Tongue (tissue), 2 donors: Measurements from ENCODE around the gene STPG3. TPM values are rescaled to one million over a fixed set of nuclear protein-coding genes. Genes with fewer than 3 reads are reported as not detected.
"Not testable (repeated sequence)": the region's sequence is repeated elsewhere in the genome, so short reads cannot be mapped to it uniquely, and the experiment has no call there.

Experiments used
- DNase-seq: peaks from one replicate; pipeline ENCODE4 v3.0.0-alpha.2; 2015
- total RNA-seq: library from RNA; depleted of rRNA; stranded (reverse); fragments of >200 nt; gene quantifications from one replicate; pipeline ENCODE4 v1.2.3, GENCODE V29; 2014

Gene STPG3
- total RNA-seq, 1 donor from 2014 or later, result not detected

- no peak for DNase-seq
Observed at GRCh38 chr9:137233143-137233980, 17.7 kb upstream of the STPG3 start.

GRCh38 chr9:137234055-137234697 lies 16.9 kb upstream of the STPG3 start:
- no peak for DNase-seq

- no peak for DNase-seq
Observed at GRCh38 chr9:137234758-137235423, 16.2 kb upstream of the STPG3 start.

- no peak for DNase-seq
Observed at GRCh38 chr9:137235424-137236237, 15.5 kb upstream of the STPG3 start.

GRCh38 chr9:137236238-137236935 lies 14.7 kb upstream of the STPG3 start:
- DNase-seq, result peak; percentile 93

- DNase-seq, result no peak
Observed at GRCh38 chr9:137236936-137237421, 14.1 kb upstream of the STPG3 start.

- peak; percentile 84 for DNase-seq
Observed at GRCh38 chr9:137237759-137238726, 13.0 kb upstream of the STPG3 start.

GRCh38 chr9:137239541-137240200 lies 11.4 kb upstream of the STPG3 start:
- not testable (repeated sequence) for DNase-seq

- DNase-seq, result peak; percentile 90
Observed at GRCh38 chr9:137240318-137240840, 10.7 kb upstream of the STPG3 start.

GRCh38 chr9:137240841-137241489 lies 10.1 kb upstream of the STPG3 start, which contains the start of gene TUBB4B:
TSS of gene TUBB4B (plus strand) at chr9:137241287. CDS start at chr9:137241361, 74 bp downstream.
- peak; percentile 100 for DNase-seq

GRCh38 chr9:137241490-137242268 lies 9.4 kb upstream of the STPG3 start:
- peak; percentile 54 for DNase-seq

- no peak for DNase-seq
Observed at GRCh38 chr9:137242269-137243203, 8.6 kb upstream of the STPG3 start.

- DNase-seq, result not testable (repeated sequence)
Observed at GRCh38 chr9:137243266-137243625, 7.8 kb upstream of the STPG3 start.

- no peak for DNase-seq
Observed at GRCh38 chr9:137243626-137244485, 7.2 kb upstream of the STPG3 start.
